ENCODE results near the gene FAM47C.
A peak's percentile ranks its signal among the peaks of the same experiment; 100 is the strongest.

GRCh38 chrX:37060999-37061398 is 52.8 kb downstream of the FAM47C start:
- peak; percentile 72 for TF ChIP-seq CTCF (conservative IDR thresholded peaks at IDR 0.05; ENCODE audit: low read length)
- no peak for TF ChIP-seq EZH2phosphoT487 (IDR thresholded peaks at IDR 0.05; ENCODE audit: borderline replicate concordance, low read depth, low read length)

Data from OCI-LY7 (cell line).